SK-N-SH (cell line): ENCODE results near the gene MET. TPM values are rescaled to one million over a fixed set of nuclear protein-coding genes. Genes with fewer than 3 reads are reported as not detected.

Experiments
- CTCF ChIA-PET: fragments of 300-600, 350-600 bp; formaldehyde crosslinking; extraction: SDS; loops from one replicate; lab custom pipeline; 2021; lab: Yijun Ruan, JAX
- POLR2A ChIA-PET: fragments of 350-600 bp; sonication (Branson Sonifier 250); formaldehyde crosslinking; extraction: SDS; loops from one replicate; lab custom pipeline; 2020; ENCODE audit warnings: antibody characterized with exemption, inconsistent platforms; lab: Yijun Ruan, JAX
- DNase-seq: peaks from one replicate; pipeline ENCODE4 v3.0.0; 2012
- H2AFZ ChIP-seq: fragments of 200-600 bp; sonication (generic); 2 replicates; pipeline ENCODE4 v1.8.1; 2016; ENCODE audit warnings: antibody characterized with exemption, mild to moderate bottlenecking, low read depth
- H3F3A ChIP-seq: fragments of 200-600 bp; sonication (generic); replicated peaks from 2 replicates; pipeline ENCODE3; 2016; ENCODE audit warnings: antibody characterized with exemption, mild to moderate bottlenecking; ENCODE audit not compliant: insufficient read depth
- H3K27ac ChIP-seq, 2 experiments: fragments of 200-500 bp in 1 of 2; fragments of 200-600 bp in 1 of 2; sonication (Bioruptor generic) in 1 of 2; sonication (generic), shearing (Covaris generic) in 1 of 2; 2 replicates each; pipeline versions ENCODE4 v1.5.1 to v1.6.1; 2014 to 2016; ENCODE audit warnings: low read depth in 2 of 2, inconsistent platforms in 1 of 2, low read length in 1 of 2, mild to moderate bottlenecking in 1 of 2, mixed read lengths in 1 of 2
- H3K27me3 ChIP-seq: fragments of 200-600 bp; sonication (generic), shearing (Covaris generic); 2 replicates; pipeline ENCODE4 v1.6.1; 2016; ENCODE audit warnings: mixed run types; ENCODE audit not compliant: insufficient read depth
- H3K36me3 ChIP-seq, 2 experiments: fragments of 200-500 bp in 1 of 2; fragments of 200-600 bp in 1 of 2; sonication (Bioruptor generic) in 1 of 2; sonication (generic) in 1 of 2; replicated peaks in 1 of 2; 2 replicates each; pipeline versions ENCODE3 to v1.5.1; 2014 to 2016; ENCODE audit warnings: low read length in 1 of 2, mild to moderate bottlenecking in 1 of 2; ENCODE audit not compliant: insufficient read depth in 2 of 2, control insufficient read depth in 1 of 2
- H3K4me1 ChIP-seq, 2 experiments: fragments of 200-500 bp in 1 of 2; fragments of 200-600 bp in 1 of 2; sonication (Bioruptor generic) in 1 of 2; sonication (generic), shearing (Covaris generic) in 1 of 2; 2 replicates each; pipeline versions ENCODE4 v1.5.1 to v1.6.1; 2014 to 2016; ENCODE audit warnings: low read depth in 1 of 2, low read length in 1 of 2, mixed run types in 1 of 2; ENCODE audit not compliant: insufficient read depth in 2 of 2, control insufficient read depth in 1 of 2
- H3K4me2 ChIP-seq: fragments of 200-600 bp; sonication (generic), shearing (Covaris generic); 2 replicates; pipeline ENCODE4 v1.6.1; 2017; ENCODE audit warnings: mixed run types
- H3K4me3 ChIP-seq, 2 experiments: fragments of 200-500 bp in 1 of 2; fragments of 200-600 bp in 1 of 2; sonication (Bioruptor generic) in 1 of 2; sonication (generic), shearing (Covaris generic) in 1 of 2; 2 replicates each; pipeline versions ENCODE4 v1.5.1 to v1.8.1; 2014 to 2016; ENCODE audit warnings: low read depth in 2 of 2, inconsistent platforms in 1 of 2, low read length in 1 of 2, mild to moderate bottlenecking in 1 of 2, mixed read lengths in 1 of 2, moderate library complexity in 1 of 2
- H3K79me2 ChIP-seq: fragments of 200-600 bp; sonication (generic); 2 replicates; pipeline ENCODE4 v1.8.1; 2017; ENCODE audit warnings: mild to moderate bottlenecking; ENCODE audit not compliant: insufficient read depth
- H3K9ac ChIP-seq: fragments of 200-600 bp; sonication (generic); 2 replicates; pipeline ENCODE4 v1.6.1; 2017; ENCODE audit warnings: mixed run types
- H3K9me2 ChIP-seq: fragments of 200-600 bp; sonication (generic); 2 replicates; pipeline ENCODE4 v1.6.1; 2017; ENCODE audit warnings: mixed run types
- H3K9me3 ChIP-seq: fragments of 200-600 bp; sonication (generic); 2 replicates; pipeline ENCODE4 v1.6.1; 2017; ENCODE audit warnings: mixed run types, mild to moderate bottlenecking, moderate library complexity
- H4K20me1 ChIP-seq: fragments of 200-600 bp; sonication (generic); 2 replicates; pipeline ENCODE4 v1.6.1; 2017; ENCODE audit warnings: mild to moderate bottlenecking, mixed run types; ENCODE audit not compliant: insufficient read depth
- ELF1 ChIP-seq: IDR thresholded peaks from 2 replicates; pipeline ENCODE4 v1.4.0; 2012
- EP300 ChIP-seq, 2 experiments: IDR thresholded peaks; 2 replicates each; pipeline versions ENCODE4 v1.4.0 to v1.6.1; 2012; ENCODE audit warnings: borderline replicate concordance in 1 of 2, low read depth in 1 of 2, low read length in 1 of 2
- EZH2phosphoT487 ChIP-seq: fragments of 200-600 bp; sonication (generic); IDR thresholded peaks from 2 replicates; pipeline ENCODE4 v1.6.1; 2017; ENCODE audit warnings: low read depth, mixed run types, mild to moderate bottlenecking, antibody characterized with exemption, moderate library complexity, borderline replicate concordance
- FOXJ3 ChIP-seq: sonication (generic); formaldehyde crosslinking; IDR thresholded peaks from 2 replicates; pipeline ENCODE4 v1.5.1; 2020; ENCODE audit warnings: mild to moderate bottlenecking, missing genetic modification reagents
- FOXM1 ChIP-seq: IDR thresholded peaks from 2 replicates; pipeline ENCODE4 v1.4.0; 2012; ENCODE audit warnings: low read depth, mild to moderate bottlenecking
- JUND ChIP-seq: IDR thresholded peaks from 2 replicates; pipeline ENCODE4 v1.4.0; 2012
- MXI1 ChIP-seq: IDR thresholded peaks from 2 replicates; pipeline ENCODE4 v1.6.1; 2012; ENCODE audit warnings: mild to moderate bottlenecking, low read depth, low read length, improper control_type of control experiment
- NFIC ChIP-seq: IDR thresholded peaks from 2 replicates; pipeline ENCODE4 v1.4.0; 2012; ENCODE audit warnings: borderline replicate concordance
- NRF1 ChIP-seq: IDR thresholded peaks from 2 replicates; pipeline ENCODE4 v1.6.1; 2012; ENCODE audit warnings: low read depth, mild to moderate bottlenecking, low read length
- POLR2AphosphoS5 ChIP-seq: IDR thresholded peaks from 2 replicates; pipeline ENCODE4 v1.6.1; 2012; ENCODE audit warnings: low read depth, low read length
- RCOR1 ChIP-seq: fragments of 150-350 bp; IDR thresholded peaks from 2 replicates; pipeline ENCODE4 v1.6.1; 2017; ENCODE audit warnings: antibody characterized with exemption, low read length
- RFX5 ChIP-seq: IDR thresholded peaks from 2 replicates; pipeline ENCODE4 v1.6.1; 2012; ENCODE audit warnings: mild to moderate bottlenecking, improper control_type of control experiment, low read length
- SMC3 ChIP-seq: IDR thresholded peaks from 2 replicates; pipeline ENCODE4 v1.6.1; 2012; ENCODE audit warnings: low read depth, low read length, improper control_type of control experiment
- TAF1 ChIP-seq: IDR thresholded peaks from 2 replicates; pipeline ENCODE4 v1.6.1; 2012; ENCODE audit warnings: low read depth, mild to moderate bottlenecking, low read length, moderate library complexity, borderline replicate concordance
- YY1 ChIP-seq: IDR thresholded peaks from 2 replicates; pipeline ENCODE4 v1.4.0; 2012; ENCODE audit warnings: low read depth, mild to moderate bottlenecking
- WGBS: methylation state at CpG from one replicate; pipeline ENCODE4 v1.1.6; 2017; ENCODE audit warnings: low lambda C conversion rate; 5-methylcytosine and 5-hydroxymethylcytosine counted together
- polyA plus RNA-seq, 3 experiments: library from polyadenylated mRNA; depleted of rRNA; stranded (reverse); fragments of >200 nt; gene quantifications; 2 replicates each; pipeline ENCODE4 v1.2.3, GENCODE V29; 2012
- TF ChIP-seq, protein P1 (sequence below): IDR thresholded peaks from 2 replicates; pipeline ENCODE4; 2012
- TF ChIP-seq, protein P2 (sequence below): IDR thresholded peaks from 2 replicates; pipeline ENCODE4 v1.6.1; 2012; ENCODE audit warnings: mild to moderate bottlenecking, low read depth, low read length, moderate library complexity
- TF ChIP-seq, protein P3 (sequence below): fragments of 150-350 bp; IDR thresholded peaks from 2 replicates; pipeline ENCODE4 v1.6.1; 2017; ENCODE audit warnings: antibody characterized with exemption, low read length, low read depth, borderline replicate concordance
- TF ChIP-seq, protein P4 (sequence below): IDR thresholded peaks from 2 replicates; pipeline ENCODE4 v1.4.0; 2012; ENCODE audit warnings: low read depth
- TF ChIP-seq, protein P5 (sequence below): IDR thresholded peaks from 2 replicates; pipeline ENCODE4 v1.4.0; 2012; ENCODE audit warnings: low read depth, borderline replicate concordance

MET gene
- polyA plus RNA-seq, 1 of the 3 experiments (the other 2 are of a cell fraction): 38.7 TPM

DNA sequence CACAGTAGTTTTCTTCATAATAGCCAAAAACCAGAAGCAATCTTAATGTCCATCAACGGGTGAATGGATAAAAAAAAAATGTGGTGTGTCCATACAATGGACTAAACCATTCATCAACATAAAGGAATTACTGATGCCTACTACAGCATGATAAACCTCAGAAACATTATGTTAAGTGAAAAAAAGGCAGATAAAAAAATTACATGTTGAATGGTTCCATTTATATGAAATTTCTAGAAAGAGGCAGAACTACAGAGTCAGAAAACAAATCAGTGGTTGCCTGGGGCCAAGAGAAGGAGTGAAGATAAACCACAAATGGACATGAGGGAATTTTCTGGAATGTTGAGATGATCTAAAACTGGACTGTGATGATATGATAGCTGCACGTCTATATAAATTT is 115.9 kb downstream of the MET start:
- POLR2A ChIA-PET: no interaction called here
- CTCF ChIA-PET: interaction anchor here (1.5 to 1.8 kb wide), 2 partner anchors 16 to 199 kb away, joined by 3 to 4 read pairs; no protein-coding TSS in a partner anchor
- 19% methylated on average over 2 of the region's 2 CpGs for WGBS

DNA sequence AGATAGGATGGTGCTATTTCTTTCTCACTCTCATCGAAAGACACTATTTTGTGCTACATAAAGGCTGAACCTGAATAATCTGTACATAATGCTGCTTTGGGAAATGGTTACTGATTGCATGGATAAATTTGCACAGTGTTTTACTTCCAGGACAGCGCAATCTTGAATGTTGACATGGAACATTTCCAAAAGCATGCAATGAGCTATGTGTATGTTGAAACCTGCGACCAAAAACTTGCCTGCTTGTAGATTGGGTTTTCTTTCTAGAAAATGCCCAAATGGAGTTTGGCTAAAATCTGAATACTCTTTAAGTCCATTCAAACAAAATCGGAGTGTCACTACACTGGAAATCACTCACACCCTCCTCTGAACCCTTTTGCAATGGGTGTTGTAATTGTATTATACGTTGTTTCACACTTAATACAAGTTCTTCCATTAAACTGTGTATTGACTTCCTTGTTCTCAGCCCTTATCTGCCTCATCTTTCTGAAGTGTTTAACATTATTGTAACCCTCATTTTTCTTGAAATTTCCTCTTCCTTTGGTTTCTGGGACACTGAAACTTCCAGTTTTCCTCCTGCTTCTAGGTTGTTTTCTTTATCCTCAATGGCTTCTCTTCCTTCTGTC is 116.7 kb downstream of the MET start:
- no peaks in the 10 kb centered on the region for H3K9me3 ChIP-seq
- ChIA-PET POLR2A (no interaction called here), CTCF (interaction anchor here (1.5 to 1.8 kb wide), 2 partner anchors 15 to 200 kb away, joined by 3 to 4 read pairs; no protein-coding TSS in a partner anchor)
- no peaks in the 10 kb centered on the region for H3K9me2 ChIP-seq
- H3K27ac ChIP-seq: no peak overlapping the region
- no peak overlapping the region for H3K4me2 ChIP-seq
- H3K4me1 ChIP-seq: no peaks in the 10 kb centered on the region
- peaks cover 2 to 15% of the 10 kb centered on the region in 2 experiments for H3K36me3 ChIP-seq
- H3K79me2 ChIP-seq: no peaks in the 10 kb centered on the region
- H3K9ac ChIP-seq: no peak overlapping the region
- no peak overlapping the region for H3K4me3 ChIP-seq
- H4K20me1 ChIP-seq: no peaks in the 10 kb centered on the region
- H2AFZ ChIP-seq: no peak overlapping the region
- no peak for DNase-seq
- 33% methylated on average over 5 of the region's 5 CpGs for WGBS
- no peaks in the 10 kb centered on the region for H3F3A ChIP-seq
- H3K27me3 ChIP-seq: peaks cover 31% of the 10 kb centered on the region; the same call in 1 of the 2 replicates
- TF ChIP-seq, protein P1, sequence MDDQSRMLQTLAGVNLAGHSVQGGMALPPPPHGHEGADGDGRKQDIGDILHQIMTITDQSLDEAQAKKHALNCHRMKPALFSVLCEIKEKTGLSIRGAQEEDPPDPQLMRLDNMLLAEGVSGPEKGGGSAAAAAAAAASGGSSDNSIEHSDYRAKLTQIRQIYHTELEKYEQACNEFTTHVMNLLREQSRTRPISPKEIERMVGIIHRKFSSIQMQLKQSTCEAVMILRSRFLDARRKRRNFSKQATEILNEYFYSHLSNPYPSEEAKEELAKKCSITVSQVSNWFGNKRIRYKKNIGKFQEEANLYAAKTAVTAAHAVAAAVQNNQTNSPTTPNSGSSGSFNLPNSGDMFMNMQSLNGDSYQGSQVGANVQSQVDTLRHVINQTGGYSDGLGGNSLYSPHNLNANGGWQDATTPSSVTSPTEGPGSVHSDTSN: no peak
- TF ChIP-seq, protein P2, sequence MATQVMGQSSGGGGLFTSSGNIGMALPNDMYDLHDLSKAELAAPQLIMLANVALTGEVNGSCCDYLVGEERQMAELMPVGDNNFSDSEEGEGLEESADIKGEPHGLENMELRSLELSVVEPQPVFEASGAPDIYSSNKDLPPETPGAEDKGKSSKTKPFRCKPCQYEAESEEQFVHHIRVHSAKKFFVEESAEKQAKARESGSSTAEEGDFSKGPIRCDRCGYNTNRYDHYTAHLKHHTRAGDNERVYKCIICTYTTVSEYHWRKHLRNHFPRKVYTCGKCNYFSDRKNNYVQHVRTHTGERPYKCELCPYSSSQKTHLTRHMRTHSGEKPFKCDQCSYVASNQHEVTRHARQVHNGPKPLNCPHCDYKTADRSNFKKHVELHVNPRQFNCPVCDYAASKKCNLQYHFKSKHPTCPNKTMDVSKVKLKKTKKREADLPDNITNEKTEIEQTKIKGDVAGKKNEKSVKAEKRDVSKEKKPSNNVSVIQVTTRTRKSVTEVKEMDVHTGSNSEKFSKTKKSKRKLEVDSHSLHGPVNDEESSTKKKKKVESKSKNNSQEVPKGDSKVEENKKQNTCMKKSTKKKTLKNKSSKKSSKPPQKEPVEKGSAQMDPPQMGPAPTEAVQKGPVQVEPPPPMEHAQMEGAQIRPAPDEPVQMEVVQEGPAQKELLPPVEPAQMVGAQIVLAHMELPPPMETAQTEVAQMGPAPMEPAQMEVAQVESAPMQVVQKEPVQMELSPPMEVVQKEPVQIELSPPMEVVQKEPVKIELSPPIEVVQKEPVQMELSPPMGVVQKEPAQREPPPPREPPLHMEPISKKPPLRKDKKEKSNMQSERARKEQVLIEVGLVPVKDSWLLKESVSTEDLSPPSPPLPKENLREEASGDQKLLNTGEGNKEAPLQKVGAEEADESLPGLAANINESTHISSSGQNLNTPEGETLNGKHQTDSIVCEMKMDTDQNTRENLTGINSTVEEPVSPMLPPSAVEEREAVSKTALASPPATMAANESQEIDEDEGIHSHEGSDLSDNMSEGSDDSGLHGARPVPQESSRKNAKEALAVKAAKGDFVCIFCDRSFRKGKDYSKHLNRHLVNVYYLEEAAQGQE: no peak
- no peak for TF ChIP-seq NFIC
- TF ChIP-seq YY1: no peak
- TF ChIP-seq TAF1: no peak
- no peak for TF ChIP-seq EP300 (IDR thresholded peaks at IDR 0.05; ENCODE audit: borderline replicate concordance in 1 of 2, low read depth in 1 of 2, low read length in 1 of 2)
- no peak for TF ChIP-seq FOXJ3 (CRISPR knock-in tag)
- no peak for TF ChIP-seq FOXM1
- TF ChIP-seq POLR2AphosphoS5: no peak
- TF ChIP-seq NRF1: no peak
- TF ChIP-seq, protein P3, sequence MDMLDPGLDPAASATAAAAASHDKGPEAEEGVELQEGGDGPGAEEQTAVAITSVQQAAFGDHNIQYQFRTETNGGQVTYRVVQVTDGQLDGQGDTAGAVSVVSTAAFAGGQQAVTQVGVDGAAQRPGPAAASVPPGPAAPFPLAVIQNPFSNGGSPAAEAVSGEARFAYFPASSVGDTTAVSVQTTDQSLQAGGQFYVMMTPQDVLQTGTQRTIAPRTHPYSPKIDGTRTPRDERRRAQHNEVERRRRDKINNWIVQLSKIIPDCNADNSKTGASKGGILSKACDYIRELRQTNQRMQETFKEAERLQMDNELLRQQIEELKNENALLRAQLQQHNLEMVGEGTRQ: no peak
- no peak for TF ChIP-seq JUND
- TF ChIP-seq MXI1: no peak

More for the DNA sequence above, 115.9 kb downstream of the MET start:
- no peak for TF ChIP-seq ELF1
- no peak for TF ChIP-seq FOXJ3 (CRISPR knock-in tag)
- no peak for TF ChIP-seq RFX5
- TF ChIP-seq EZH2phosphoT487: no peak
- TF ChIP-seq YY1: no peak
- no peak for TF ChIP-seq SMC3
- TF ChIP-seq, protein P4, sequence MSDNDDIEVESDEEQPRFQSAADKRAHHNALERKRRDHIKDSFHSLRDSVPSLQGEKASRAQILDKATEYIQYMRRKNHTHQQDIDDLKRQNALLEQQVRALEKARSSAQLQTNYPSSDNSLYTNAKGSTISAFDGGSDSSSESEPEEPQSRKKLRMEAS: no peak
- TF ChIP-seq EP300 (IDR thresholded peaks at IDR 0.05; ENCODE audit: borderline replicate concordance in 1 of 2, low read depth in 1 of 2, low read length in 1 of 2): no peak
- TF ChIP-seq POLR2AphosphoS5: no peak
- no peak for TF ChIP-seq NRF1
- no peak for TF ChIP-seq JUND
- TF ChIP-seq, protein P5, sequence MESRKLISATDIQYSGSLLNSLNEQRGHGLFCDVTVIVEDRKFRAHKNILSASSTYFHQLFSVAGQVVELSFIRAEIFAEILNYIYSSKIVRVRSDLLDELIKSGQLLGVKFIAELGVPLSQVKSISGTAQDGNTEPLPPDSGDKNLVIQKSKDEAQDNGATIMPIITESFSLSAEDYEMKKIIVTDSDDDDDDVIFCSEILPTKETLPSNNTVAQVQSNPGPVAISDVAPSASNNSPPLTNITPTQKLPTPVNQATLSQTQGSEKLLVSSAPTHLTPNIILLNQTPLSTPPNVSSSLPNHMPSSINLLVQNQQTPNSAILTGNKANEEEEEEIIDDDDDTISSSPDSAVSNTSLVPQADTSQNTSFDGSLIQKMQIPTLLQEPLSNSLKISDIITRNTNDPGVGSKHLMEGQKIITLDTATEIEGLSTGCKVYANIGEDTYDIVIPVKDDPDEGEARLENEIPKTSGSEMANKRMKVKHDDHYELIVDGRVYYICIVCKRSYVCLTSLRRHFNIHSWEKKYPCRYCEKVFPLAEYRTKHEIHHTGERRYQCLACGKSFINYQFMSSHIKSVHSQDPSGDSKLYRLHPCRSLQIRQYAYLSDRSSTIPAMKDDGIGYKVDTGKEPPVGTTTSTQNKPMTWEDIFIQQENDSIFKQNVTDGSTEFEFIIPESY: no peak
- TF ChIP-seq RCOR1: no peak
- H3K9ac ChIP-seq: no peak overlapping the region
- H3K4me1 ChIP-seq: no peaks in the 10 kb centered on the region; a peak in 1 of 4 replicates
- H3K27ac ChIP-seq: no peak overlapping the region
- H3F3A ChIP-seq: no peaks in the 10 kb centered on the region
- no peaks in the 10 kb centered on the region for H3K79me2 ChIP-seq
- no peaks in the 10 kb centered on the region for H3K9me2 ChIP-seq
- H3K27me3 ChIP-seq: peaks cover 26% of the 10 kb centered on the region; the same call in 1 of the 2 replicates
- no peaks in the 10 kb centered on the region for H3K9me3 ChIP-seq
- H3K4me3 ChIP-seq: no peak overlapping the region
- H3K4me2 ChIP-seq: no peak overlapping the region
- H3K36me3 ChIP-seq: peaks cover 6 to 15% of the 10 kb centered on the region in 2 experiments
- H2AFZ ChIP-seq: no peak overlapping the region
- DNase-seq: no peak
- H4K20me1 ChIP-seq: no peaks in the 10 kb centered on the region
